ENCODE results near the gene COX5B.
"Not testable (repeated sequence)": the region's sequence is repeated elsewhere in the genome, so short reads cannot be mapped to it uniquely, and the experiment has no call there.

DNA sequence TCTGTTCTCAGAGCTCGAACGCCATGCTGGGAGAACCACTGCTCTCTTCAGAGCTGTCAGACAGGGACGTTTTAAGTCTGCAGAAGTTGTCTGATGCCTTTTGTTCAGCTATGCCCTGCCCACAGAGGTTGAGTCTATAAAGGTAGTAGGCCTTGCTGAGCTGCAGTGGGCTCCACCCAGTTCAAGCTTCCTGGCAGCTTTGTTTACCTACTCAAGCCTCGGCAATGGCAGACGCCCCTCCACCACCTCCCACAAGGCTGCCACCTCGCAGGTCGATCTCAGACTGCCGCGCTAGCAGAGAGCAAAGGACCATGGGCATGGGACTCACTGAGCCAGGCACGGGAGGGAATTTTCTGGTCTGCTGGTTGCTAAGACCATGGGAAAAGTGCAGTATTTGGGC, 44.3 kb upstream of the COX5B start:
- TF ChIP-seq ZNF274 (IDR thresholded peaks at IDR 0.05; ENCODE audit: low read depth, low read length); SUZ12 (IDR thresholded peaks at IDR 0.05; ENCODE audit: extremely low read depth, insufficient read depth, insufficient read length): not testable (repeated sequence)

Measured in NT2/D1 (cell line).